Measurements from ENCODE around the gene CEP350. TPM values are rescaled to one million over a fixed set of nuclear protein-coding genes. Genes with fewer than 3 reads are reported as not detected.

Gene CEP350
- polyA plus RNA-seq, 1 donor from 2014 or later = 61.1 TPM

GRCh38 chr1:179929955-179930798 lies 24.4 kb upstream of the CEP350 start:
- Mint-ChIP-seq H3K9me3 (no peaks in the 10 kb centered on the region), H3K27ac (no peak overlapping the region), H3K4me3 (no peak overlapping the region), H3K36me3 (no peaks in the 10 kb centered on the region), H3K27me3 (no peaks in the 10 kb centered on the region), H3K4me1 (no peaks in the 10 kb centered on the region)

- H3K4me1 Mint-ChIP-seq = no peaks in the 10 kb centered on the region
- no peaks in the 10 kb centered on the region for H3K27me3 Mint-ChIP-seq
- no peaks in the 10 kb centered on the region for H3K36me3 Mint-ChIP-seq
- no peaks in the 10 kb centered on the region for H3K9me3 Mint-ChIP-seq
- H3K27ac Mint-ChIP-seq = no peak overlapping the region
- H3K4me3 Mint-ChIP-seq = no peak overlapping the region
These were observed 23.7 kb upstream of the CEP350 start for GRCh38 chr1:179930867-179931266.

DNA sequence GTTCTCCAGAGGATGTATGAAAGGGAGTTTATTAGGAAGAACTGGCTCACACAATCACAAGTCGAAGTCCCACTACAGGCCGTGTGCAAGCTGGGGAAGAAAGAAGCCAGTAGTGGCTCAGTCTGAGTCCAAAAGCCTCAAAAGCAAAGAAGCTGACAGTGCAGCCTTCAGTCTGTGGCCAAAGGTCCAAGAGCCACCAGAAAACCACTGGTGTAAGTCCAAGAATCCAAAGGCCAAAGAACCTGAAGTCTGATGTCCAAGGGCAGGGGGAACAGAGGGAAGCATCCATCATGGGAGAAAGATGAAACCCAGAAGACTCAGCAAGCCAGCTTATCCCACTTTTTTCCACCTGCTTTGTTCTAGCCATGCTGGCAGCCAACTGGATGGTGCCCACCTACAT lies 21.4 kb upstream of the CEP350 start:
- Mint-ChIP-seq H3K27me3 (no peaks in the 10 kb centered on the region), H3K27ac (no peak overlapping the region), H3K4me1 (no peaks in the 10 kb centered on the region)

GRCh38 chr1:179935909-179936496 lies 18.6 kb upstream of the CEP350 start:
- Mint-ChIP-seq H3K27me3 (no peaks in the 10 kb centered on the region), H3K27ac (no peak overlapping the region), H3K4me1 (no peaks in the 10 kb centered on the region), H3K4me3 (no peak overlapping the region), H3K36me3 (no peaks in the 10 kb centered on the region), H3K9me3 (peaks cover 0 to 2% (median 0%) of the 10 kb centered on the region in 3 donors)

More for the DNA sequence above, 21.4 kb upstream of the CEP350 start:
- Mint-ChIP-seq H3K36me3 (no peaks in the 10 kb centered on the region), H3K4me3 (no peak overlapping the region), H3K9me3 (peaks cover 0 to 2% (median 0%) of the 10 kb centered on the region in 3 donors)

DNA sequence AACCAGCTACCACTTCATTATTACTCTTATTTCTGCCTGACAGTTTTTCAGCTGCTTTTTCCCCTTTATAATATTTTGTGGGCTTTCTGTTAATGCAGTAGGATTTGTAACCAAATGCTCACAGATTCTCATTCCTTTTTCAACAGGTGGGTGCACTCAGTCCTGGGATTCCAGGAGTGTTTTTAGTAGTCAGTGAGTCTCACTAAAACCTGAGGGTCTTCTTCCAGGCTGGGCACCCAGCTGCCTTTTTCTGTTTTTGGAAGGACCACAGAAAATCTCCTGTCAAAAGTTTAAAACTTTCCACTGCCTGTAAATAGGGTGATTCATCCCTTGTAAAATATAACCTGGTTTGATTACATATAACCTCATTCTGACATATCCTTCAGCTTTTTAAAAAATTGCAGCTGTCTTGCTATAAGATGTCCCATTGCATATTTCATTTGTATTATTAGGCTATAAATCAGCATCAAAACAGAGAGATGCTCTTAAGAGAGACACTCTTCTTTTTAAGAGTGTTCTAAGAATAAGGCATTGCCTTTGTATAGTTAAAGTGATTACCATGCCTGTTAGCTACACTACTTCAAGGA lies 16.8 kb upstream of the CEP350 start:
- Mint-ChIP-seq H3K36me3 (no peaks in the 10 kb centered on the region), H3K27ac (no peak overlapping the region), H3K27me3 (no peaks in the 10 kb centered on the region), H3K4me1 (no peaks in the 10 kb centered on the region), H3K4me3 (no peak overlapping the region), H3K9me3 (peaks cover 0 to 2% (median 0%) of the 10 kb centered on the region in 3 donors)

DNA sequence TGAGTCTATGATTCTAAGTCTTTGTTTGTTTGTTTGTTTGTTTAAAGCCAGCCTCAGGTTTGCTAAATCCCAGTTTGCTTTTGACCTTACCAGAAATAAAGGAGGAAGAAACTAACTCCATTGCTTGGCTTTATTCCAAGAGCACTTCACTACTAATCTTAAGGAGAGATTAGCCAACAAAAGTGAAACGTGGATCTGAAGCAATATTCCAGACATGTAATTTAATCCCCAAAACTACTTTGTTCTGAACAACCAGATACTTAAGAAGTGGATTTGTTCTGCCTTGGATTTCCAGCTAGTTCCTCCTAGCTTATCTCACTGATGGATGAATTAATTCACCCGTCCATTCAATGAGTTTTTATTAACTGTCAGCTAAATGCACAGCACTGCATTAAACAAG lies 15.9 kb upstream of the CEP350 start:
- H3K36me3 Mint-ChIP-seq = no peaks in the 10 kb centered on the region
- no peaks in the 10 kb centered on the region for H3K27me3 Mint-ChIP-seq
- peaks cover 0 to 2% (median 0%) of the 10 kb centered on the region in 3 donors for H3K9me3 Mint-ChIP-seq
- H3K4me1 Mint-ChIP-seq = no peaks in the 10 kb centered on the region
- H3K4me3 Mint-ChIP-seq = no peak overlapping the region
- no peak overlapping the region for H3K27ac Mint-ChIP-seq

GRCh38 chr1:179939941-179940340 lies 14.7 kb upstream of the CEP350 start:
- H3K27me3 Mint-ChIP-seq = no peaks in the 10 kb centered on the region
- no peak overlapping the region for H3K4me3 Mint-ChIP-seq

DNA sequence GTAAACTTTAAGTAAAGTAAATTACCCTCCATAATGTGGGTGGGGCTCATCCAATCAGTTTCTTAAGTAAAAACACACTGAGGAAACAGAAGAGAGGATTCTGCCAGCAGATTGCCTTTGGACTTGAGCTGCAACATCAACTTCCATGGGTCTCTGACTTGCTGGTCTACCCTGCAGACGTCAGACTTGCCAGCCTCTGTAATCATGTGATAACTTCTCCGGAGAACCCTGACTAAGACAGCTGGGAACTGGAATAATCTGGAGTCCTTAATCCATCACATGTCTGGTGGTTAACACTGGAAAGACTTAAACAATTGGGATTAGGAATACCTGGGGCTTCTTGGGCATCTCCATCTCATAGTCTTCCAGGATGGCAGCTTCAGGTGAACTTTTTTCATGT lies 13.2 kb upstream of the CEP350 start:
- Mint-ChIP-seq H3K9me3 (peaks cover 0 to 2% (median 0%) of the 10 kb centered on the region in 3 donors), H3K4me1 (no peaks in the 10 kb centered on the region), H3K27me3 (no peaks in the 10 kb centered on the region), H3K36me3 (peaks cover 2% of the 10 kb centered on the region), H3K4me3 (no peak overlapping the region), H3K27ac (no peak overlapping the region)

More at GRCh38 chr1:179939941-179940340, 14.7 kb upstream of the CEP350 start:
- H3K9me3 Mint-ChIP-seq = peaks cover 0 to 2% (median 0%) of the 10 kb centered on the region in 3 donors
- peaks cover 2% of the 10 kb centered on the region for H3K36me3 Mint-ChIP-seq
- no peaks in the 10 kb centered on the region for H3K4me1 Mint-ChIP-seq
- no peak overlapping the region for H3K27ac Mint-ChIP-seq

DNA sequence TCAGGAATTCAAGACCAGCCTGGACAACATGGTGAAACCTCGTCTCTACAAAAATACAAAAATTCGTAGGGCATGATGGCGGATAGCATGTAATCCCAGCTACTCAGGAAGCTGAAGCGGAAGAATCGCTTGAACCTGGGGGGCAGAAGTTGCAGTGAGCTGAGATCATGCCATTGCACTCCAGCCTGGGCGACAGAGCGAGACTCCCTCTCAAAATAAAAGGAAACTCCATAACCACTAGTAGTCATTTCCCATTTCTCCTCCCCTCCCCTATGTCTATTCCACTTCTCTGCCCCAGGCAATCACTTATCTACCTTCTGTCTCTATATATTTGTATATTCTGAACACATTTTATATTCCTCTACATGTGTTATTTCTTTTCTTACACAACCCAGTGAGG lies 4.0 kb upstream of the CEP350 start:
- no peaks in the 10 kb centered on the region for H3K9me3 Mint-ChIP-seq
- no peaks in the 10 kb centered on the region for H3K36me3 Mint-ChIP-seq
- H3K4me1 Mint-ChIP-seq = peaks cover 19 to 30% (median 26%) of the 10 kb centered on the region in 3 donors
- no peaks in the 10 kb centered on the region for H3K27me3 Mint-ChIP-seq
- no peak overlapping the region for H3K27ac Mint-ChIP-seq
- no peak overlapping the region for H3K4me3 Mint-ChIP-seq

GRCh38 chr1:179951383-179952144 lies 3.0 kb upstream of the CEP350 start:
- H3K27ac Mint-ChIP-seq = peak overlapping the region; percentile 21 to 92 (median 41)
- H3K27me3 Mint-ChIP-seq = no peaks in the 10 kb centered on the region
- peaks cover 21 to 39% (median 31%) of the 10 kb centered on the region in 3 donors for H3K4me1 Mint-ChIP-seq
- no peaks in the 10 kb centered on the region for H3K9me3 Mint-ChIP-seq
- no peaks in the 10 kb centered on the region for H3K36me3 Mint-ChIP-seq
- H3K4me3 Mint-ChIP-seq = peak overlapping the region; percentile 36 to 88 (median 82)

- H3K27ac Mint-ChIP-seq = peak overlapping the region; percentile 21 to 92 (median 41)
- no peaks in the 10 kb centered on the region for H3K9me3 Mint-ChIP-seq
- peak overlapping the region; percentile 36 to 88 (median 82) for H3K4me3 Mint-ChIP-seq
- H3K27me3 Mint-ChIP-seq = no peaks in the 10 kb centered on the region
- H3K4me1 Mint-ChIP-seq = peaks cover 25 to 43% (median 34%) of the 10 kb centered on the region in 3 donors
- no peaks in the 10 kb centered on the region for H3K36me3 Mint-ChIP-seq
These were observed 2.4 kb upstream of the CEP350 start for GRCh38 chr1:179952186-179952585.

DNA sequence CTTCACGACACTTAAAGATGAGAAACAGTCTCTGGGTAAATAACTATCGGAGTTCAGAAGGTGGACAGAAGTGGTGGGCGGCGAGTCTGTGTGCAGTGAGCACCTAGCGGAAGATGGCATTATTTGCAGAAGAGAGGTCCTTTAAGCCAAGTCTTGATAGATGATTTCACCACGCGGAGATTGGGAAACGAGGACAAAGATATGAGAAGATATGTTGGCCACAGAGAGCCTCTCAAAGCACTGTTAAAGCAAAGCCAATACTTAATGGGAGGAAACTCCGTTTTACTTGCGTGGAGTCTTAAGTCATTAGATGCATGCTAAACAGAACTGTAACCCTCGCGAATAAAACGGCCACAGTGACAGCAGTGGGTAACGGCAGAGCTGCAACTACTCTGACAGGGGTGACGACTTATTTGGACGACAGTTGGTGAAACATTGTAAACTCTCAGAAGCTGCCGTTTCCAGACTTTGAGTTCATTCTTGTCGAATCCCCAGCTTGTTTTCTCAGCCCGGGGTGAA lies 577 bp upstream of the CEP350 start:
- Mint-ChIP-seq H3K27me3 (no peaks in the 10 kb centered on the region), H3K36me3 (no peaks in the 10 kb centered on the region), H3K27ac (peak overlapping the region; percentile 73 to 98 (median 93)), H3K4me1 (peaks cover 32 to 52% (median 35%) of the 10 kb centered on the region in 3 donors), H3K9me3 (no peaks in the 10 kb centered on the region), H3K4me3 (peak overlapping the region; percentile 90 to 94 (median 92))

DNA sequence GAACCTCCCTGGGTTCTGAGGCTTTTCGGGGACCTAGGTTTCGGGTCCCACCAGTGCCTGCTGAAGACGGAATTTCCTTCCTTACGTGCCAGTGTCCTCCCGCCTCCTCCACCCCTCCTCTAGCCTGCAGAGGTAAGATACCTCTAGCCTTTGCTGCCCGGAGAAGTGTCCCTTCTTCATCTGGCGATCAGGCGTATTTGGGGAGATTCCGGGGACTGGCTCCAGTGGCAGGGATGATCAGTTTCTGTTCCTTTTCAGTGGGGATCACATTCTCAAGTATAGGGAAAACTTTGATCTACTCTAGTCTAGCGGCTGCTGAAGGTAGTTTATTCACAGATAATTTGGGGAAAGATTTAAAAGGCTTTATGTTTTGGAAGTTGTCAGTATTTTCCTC lies 674 bp downstream of the CEP350 start:
- Mint-ChIP-seq H3K27ac (peak overlapping the region; percentile 42 to 93 (median 84)), H3K4me1 (peaks cover 33 to 54% (median 38%) of the 10 kb centered on the region in 3 donors), H3K27me3 (no peaks in the 10 kb centered on the region), H3K36me3 (peaks cover 1% of the 10 kb centered on the region), H3K4me3 (peak overlapping the region; percentile 90 to 96 (median 92)), H3K9me3 (no peaks in the 10 kb centered on the region)

DNA sequence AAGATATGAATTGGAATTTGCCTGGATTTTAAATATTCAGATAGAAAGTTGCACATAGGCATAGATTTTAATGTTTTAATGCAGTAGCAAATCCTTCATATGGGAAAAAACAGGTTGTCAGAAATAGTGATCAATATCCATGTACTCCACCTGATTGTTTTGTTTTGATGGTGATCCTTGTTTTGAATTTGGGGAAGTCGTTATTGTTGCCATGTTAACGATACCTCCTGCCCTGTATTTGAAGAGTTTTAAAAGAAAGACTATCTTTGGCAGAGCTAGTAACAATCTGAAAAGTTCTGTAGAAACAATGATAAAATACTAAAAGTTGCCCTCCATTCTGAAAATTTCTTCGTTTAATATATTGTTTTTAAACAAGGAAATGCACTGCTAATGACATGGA lies 1.1 kb downstream of the CEP350 start:
- Mint-ChIP-seq H3K4me1 (peaks cover 33 to 55% (median 40%) of the 10 kb centered on the region in 3 donors), H3K4me3 (peak overlapping the region; percentile 90 to 96 (median 92)), H3K27me3 (no peaks in the 10 kb centered on the region), H3K36me3 (peaks cover 1% of the 10 kb centered on the region), H3K27ac (peak overlapping the region; percentile 42 to 93 (median 84)), H3K9me3 (no peaks in the 10 kb centered on the region)
